NCI-H146 treated with DMSO at 0.1 percent for 48 hours (cell line): ENCODE measurements around the gene PCSK6.
"Not testable (repeated sequence)": the region's sequence is repeated elsewhere in the genome, so short reads cannot be mapped to it uniquely, and the experiment has no call there.

Source experiments
- DNase-seq: peaks from one replicate; lab custom pipeline; 2025; ENCODE audit not compliant: unreplicated experiment; lab: John Stamatoyannopoulos, UW

The PCSK6 gene

GRCh38 chr15:101407439-101407838 is 82.1 kb downstream of the PCSK6 start:
- DNase-seq: no peak

- no peak for DNase-seq
Observed at GRCh38 chr15:101406526-101407195, 82.8 kb downstream of the PCSK6 start.

- no peak for DNase-seq
Observed at GRCh38 chr15:101406036-101406435, 83.5 kb downstream of the PCSK6 start.

GRCh38 chr15:101404245-101404644 is 85.3 kb downstream of the PCSK6 start:
- no peak for DNase-seq

GRCh38 chr15:101402883-101403282 is 86.6 kb downstream of the PCSK6 start:
- DNase-seq: not testable (repeated sequence)

- DNase-seq: no peak
Observed at GRCh38 chr15:101401286-101401685, 88.2 kb downstream of the PCSK6 start.

GRCh38 chr15:101399431-101399830 is 90.1 kb downstream of the PCSK6 start:
- DNase-seq: no peak

GRCh38 chr15:101398247-101398646 is 91.3 kb downstream of the PCSK6 start:
- DNase-seq: no peak

- DNase-seq: no peak
Observed at GRCh38 chr15:101397521-101398003, 91.9 kb downstream of the PCSK6 start.

- DNase-seq: no peak
Observed at GRCh38 chr15:101396484-101397261, 92.8 kb downstream of the PCSK6 start.

GRCh38 chr15:101394654-101395053 is 94.9 kb downstream of the PCSK6 start:
- no peak for DNase-seq

GRCh38 chr15:101394056-101394630 is 95.4 kb downstream of the PCSK6 start:
- no peak for DNase-seq

- no peak for DNase-seq
Observed at GRCh38 chr15:101393172-101393571, 96.3 kb downstream of the PCSK6 start.

- no peak for DNase-seq
Observed at GRCh38 chr15:101391981-101392640, 97.4 kb downstream of the PCSK6 start.

GRCh38 chr15:101391431-101391830 is 98.1 kb downstream of the PCSK6 start:
- no peak for DNase-seq

- DNase-seq: no peak
Observed at GRCh38 chr15:101390462-101390861, 99.0 kb downstream of the PCSK6 start.

GRCh38 chr15:101390060-101390459 is 99.4 kb downstream of the PCSK6 start:
- no peak for DNase-seq

- no peak for DNase-seq
Observed at GRCh38 chr15:101389362-101389761, 100.1 kb downstream of the PCSK6 start.

GRCh38 chr15:101388046-101388445 is 101.5 kb downstream of the PCSK6 start:
- DNase-seq: no peak

- no peak for DNase-seq
Observed at GRCh38 chr15:101387574-101387973, 101.9 kb downstream of the PCSK6 start.

- DNase-seq: no peak
Observed at GRCh38 chr15:101386967-101387366, 102.5 kb downstream of the PCSK6 start.
